Right atrium auricular region (tissue), 2 donors: ENCODE data around the gene CCP110. TPM values are rescaled to one million over a fixed set of nuclear protein-coding genes. Genes with fewer than 3 reads are reported as not detected.

Experiments
- DNase-seq: peaks from one replicate; pipeline ENCODE4 v3.0.0-alpha.2; 2019; ENCODE audit warnings: low spot score
- H3K27ac ChIP-seq, 2 donors: fragments of 200-600 bp; sonication (generic); 1 replicate in 1 of 2; 2 replicates in 1 of 2; pipeline ENCODE4 v1.5.1; 2016 to 2019
- H3K27me3 ChIP-seq, 2 donors: fragments of 200-600 bp; sonication (generic); one replicate each; pipeline versions ENCODE4 v1.5.1 to v1.6.0; 2017 to 2019
- H3K36me3 ChIP-seq: fragments of 200-600 bp; sonication (generic); one replicate; pipeline ENCODE4 v1.5.1; 2016
- H3K4me1 ChIP-seq, 2 donors: fragments of 200-600 bp; sonication (generic); one replicate each; pipeline versions ENCODE4 v1.5.1 to v1.6.0; 2017 to 2019
- H3K4me3 ChIP-seq, 2 donors: fragments of 200-600 bp; sonication (generic); 1 replicate in 1 of 2; 2 replicates in 1 of 2; pipeline ENCODE4 v1.5.1; 2017 to 2019; ENCODE audit warnings: mild to moderate bottlenecking in 1 of 2, moderate library complexity in 1 of 2
- H3K9me3 ChIP-seq, 2 donors: fragments of 200-600 bp; sonication (generic); one replicate each; pipeline ENCODE4 v1.5.1; 2019
- total RNA-seq, 2 donors: library from RNA; depleted of rRNA; stranded (reverse); fragments of >200 nt; gene quantifications; one replicate each; pipeline ENCODE4 v1.1.0, GENCODE V29; 2016
- TF ChIP-seq, protein P1 (sequence below), 2 donors: fragments of 200-600 bp; sonication (generic); IDR thresholded peaks; one replicate each; pipeline ENCODE4 v1.5.1; 2019; ENCODE audit warnings: antibody characterized with exemption in 2 of 2

Gene CCP110
- total RNA-seq, 2 donors from 2014 or later = 6.0 to 6.8 TPM

DNA sequence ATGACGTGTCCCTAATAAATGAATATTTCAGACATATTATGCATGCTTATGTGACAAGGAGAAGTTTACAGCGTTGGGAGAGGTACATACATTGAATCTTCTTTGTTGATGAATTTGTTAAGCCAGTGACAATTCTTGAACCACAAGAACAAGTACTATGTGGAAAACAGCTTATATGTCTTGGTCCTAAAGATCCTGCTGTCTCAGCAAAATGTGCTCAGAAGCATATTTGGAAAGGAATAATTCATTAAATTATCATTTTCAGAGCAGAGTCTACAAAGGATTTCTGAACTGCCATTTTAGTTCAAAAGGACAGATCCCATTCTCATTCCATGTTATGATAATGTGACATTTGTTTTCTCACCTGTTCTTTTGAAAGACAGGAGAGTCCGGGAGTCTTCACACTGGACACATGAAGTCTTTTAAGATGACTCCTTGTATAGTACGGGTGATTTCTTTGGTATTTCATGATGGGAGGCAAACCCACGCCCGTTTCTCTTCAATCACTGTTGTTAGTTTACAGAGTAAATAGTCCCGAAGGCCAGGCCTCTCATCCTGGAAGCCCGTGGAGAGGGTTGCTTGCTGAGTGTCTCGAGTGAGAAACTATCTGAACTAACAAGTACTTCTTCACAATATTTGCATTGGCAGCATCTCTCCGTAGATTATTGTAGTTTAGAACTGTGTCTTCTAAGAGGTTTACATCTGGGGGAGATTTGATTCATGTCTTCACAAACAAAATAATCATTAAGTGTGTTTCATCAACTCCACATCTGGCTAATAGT lies 58.5 kb downstream of the CCP110 start:
- no peaks in the 10 kb centered on the region for H3K9me3 ChIP-seq
- peaks cover 34% of the 10 kb centered on the region for H3K36me3 ChIP-seq
- TF ChIP-seq, protein P1, sequence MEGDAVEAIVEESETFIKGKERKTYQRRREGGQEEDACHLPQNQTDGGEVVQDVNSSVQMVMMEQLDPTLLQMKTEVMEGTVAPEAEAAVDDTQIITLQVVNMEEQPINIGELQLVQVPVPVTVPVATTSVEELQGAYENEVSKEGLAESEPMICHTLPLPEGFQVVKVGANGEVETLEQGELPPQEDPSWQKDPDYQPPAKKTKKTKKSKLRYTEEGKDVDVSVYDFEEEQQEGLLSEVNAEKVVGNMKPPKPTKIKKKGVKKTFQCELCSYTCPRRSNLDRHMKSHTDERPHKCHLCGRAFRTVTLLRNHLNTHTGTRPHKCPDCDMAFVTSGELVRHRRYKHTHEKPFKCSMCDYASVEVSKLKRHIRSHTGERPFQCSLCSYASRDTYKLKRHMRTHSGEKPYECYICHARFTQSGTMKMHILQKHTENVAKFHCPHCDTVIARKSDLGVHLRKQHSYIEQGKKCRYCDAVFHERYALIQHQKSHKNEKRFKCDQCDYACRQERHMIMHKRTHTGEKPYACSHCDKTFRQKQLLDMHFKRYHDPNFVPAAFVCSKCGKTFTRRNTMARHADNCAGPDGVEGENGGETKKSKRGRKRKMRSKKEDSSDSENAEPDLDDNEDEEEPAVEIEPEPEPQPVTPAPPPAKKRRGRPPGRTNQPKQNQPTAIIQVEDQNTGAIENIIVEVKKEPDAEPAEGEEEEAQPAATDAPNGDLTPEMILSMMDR (IDR thresholded peaks at IDR 0.05) = no peak
- DNase-seq = no peak
- peaks cover 0 to 8% of the 10 kb centered on the region in 2 donors for H3K4me1 ChIP-seq
- H3K27ac ChIP-seq = no peak overlapping the region
- no peak overlapping the region for H3K4me3 ChIP-seq
- H3K27me3 ChIP-seq = no peaks in the 10 kb centered on the region

DNA sequence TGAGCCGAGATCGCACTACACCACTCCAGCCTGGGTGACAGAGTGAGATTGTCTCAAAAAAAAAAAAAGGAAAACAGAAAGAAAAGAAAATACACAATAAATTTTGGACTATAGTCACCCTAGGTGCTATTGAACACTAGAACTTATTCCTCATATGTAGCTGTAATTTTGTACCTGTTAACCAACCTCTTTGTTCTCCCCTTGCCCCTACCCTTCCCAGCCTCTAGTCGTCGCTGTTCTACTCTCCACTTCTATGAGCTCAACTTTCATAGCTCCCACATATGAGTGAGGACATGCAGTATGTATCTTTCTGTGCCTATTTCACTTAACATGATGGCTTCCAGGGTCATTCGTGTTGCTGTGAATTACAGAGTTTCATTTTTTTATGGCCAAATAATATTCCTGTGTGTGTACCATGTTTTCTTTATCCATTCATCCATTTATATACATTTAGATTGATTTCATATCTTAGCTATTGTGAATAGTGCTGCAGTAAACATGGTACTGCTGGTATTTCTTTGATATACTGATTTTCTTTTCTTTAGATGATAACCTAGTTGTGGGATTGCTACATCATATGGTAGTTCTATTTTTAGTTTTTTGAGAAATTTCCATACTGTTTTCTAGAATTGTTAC lies 60.0 kb downstream of the CCP110 start:
- TF ChIP-seq, protein P1 (IDR thresholded peaks at IDR 0.05) = peak; percentile 71 to 78
- Histone ChIP-seq H3K27me3 (no peaks in the 10 kb centered on the region), H3K4me3 (no peak overlapping the region), H3K27ac (no peak overlapping the region), H3K4me1 (peaks cover 0 to 7% of the 10 kb centered on the region in 2 donors), H3K36me3 (peaks cover 30% of the 10 kb centered on the region), H3K9me3 (no peaks in the 10 kb centered on the region)
- no peak for DNase-seq

DNA sequence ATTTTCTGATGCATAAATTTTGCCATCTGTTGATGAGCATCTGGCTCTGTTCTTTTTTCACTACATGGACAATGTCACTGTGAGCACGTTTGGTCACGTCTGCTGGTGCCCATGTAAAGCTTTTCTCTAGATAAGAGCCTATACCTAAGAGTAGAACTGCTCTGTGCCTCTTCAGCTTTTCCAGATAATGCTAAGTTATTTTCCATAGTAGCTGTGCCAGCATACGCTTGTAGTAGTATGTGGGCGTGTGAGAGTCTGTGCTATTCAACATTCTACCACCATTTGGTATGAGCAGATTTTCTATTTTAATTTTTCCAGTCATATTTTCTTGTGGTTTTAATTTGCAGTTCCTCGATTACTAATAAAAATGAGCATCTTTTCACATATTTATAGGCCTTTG lies 64.9 kb downstream of the CCP110 start:
- Histone ChIP-seq H3K27ac (peak overlapping the region; percentile 11 to 58), H3K4me3 (no peak overlapping the region)
- TF ChIP-seq, protein P1 (IDR thresholded peaks at IDR 0.05) = no peak

DNA sequence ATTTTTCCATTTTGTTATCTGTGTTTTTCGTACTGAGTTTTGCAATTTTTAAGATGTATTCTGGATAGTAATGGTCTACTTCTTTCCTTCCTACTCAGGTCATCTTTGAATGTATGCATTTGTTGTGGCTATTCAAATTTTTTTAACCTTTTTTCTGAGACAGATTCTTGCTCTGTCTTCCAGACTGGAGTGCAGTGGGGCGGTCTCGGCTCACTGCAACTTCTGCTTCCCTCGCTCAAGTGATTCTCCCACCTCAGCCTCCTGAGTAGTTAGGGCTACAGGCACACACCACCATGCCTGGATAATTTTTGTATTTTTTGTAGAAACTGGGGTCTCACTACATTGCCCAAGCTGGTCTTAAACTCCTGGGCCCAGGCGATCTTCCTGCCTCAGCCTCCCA lies 65.4 kb downstream of the CCP110 start:
- TF ChIP-seq, protein P1 (IDR thresholded peaks at IDR 0.05) = no peak
- Histone ChIP-seq H3K27ac (peak overlapping the region; percentile 11 to 58), H3K36me3 (peaks cover 26% of the 10 kb centered on the region)

More for the DNA sequence above, 64.9 kb downstream of the CCP110 start:
- Histone ChIP-seq H3K9me3 (no peaks in the 10 kb centered on the region), H3K4me1 (peaks cover 0 to 22% of the 10 kb centered on the region in 2 donors), H3K27me3 (no peaks in the 10 kb centered on the region), H3K36me3 (peaks cover 23% of the 10 kb centered on the region)
- no peak for DNase-seq

DNA sequence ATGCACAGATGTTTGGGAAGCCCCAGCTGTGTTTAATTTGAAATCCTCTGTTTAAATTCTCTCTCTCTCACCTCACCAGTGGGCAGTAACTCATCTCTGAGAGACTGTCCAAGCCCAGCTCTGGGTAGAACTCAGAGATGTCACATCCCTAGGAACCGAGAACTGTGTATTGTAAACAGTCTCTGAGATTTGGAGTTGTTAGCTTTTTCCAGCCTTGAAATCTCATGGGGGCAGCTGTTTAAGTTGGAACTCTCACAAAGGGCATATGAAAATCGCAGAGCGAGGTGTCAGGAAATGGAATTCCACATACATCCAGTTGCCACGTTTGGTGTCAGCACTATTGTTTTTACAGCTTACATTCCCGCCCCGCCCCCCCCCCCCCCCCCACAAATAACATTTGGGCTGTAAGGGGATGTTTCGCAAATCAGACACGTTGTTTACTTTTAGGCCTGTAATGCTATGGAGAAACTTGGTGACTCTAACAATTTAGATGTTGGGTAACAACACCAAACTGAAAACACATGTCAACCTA lies 66.1 kb downstream of the CCP110 start:
- no peak overlapping the region for H3K4me3 ChIP-seq
- peaks cover 26% of the 10 kb centered on the region for H3K36me3 ChIP-seq
- H3K9me3 ChIP-seq = no peaks in the 10 kb centered on the region
- peak overlapping the region; percentile 11 to 58 for H3K27ac ChIP-seq
- TF ChIP-seq, protein P1 (IDR thresholded peaks at IDR 0.05) = no peak
- no peak for DNase-seq
- peaks cover 0 to 22% of the 10 kb centered on the region in 2 donors for H3K4me1 ChIP-seq
- H3K27me3 ChIP-seq = no peaks in the 10 kb centered on the region

More for the DNA sequence above, 65.4 kb downstream of the CCP110 start:
- no peak overlapping the region for H3K4me3 ChIP-seq
- no peaks in the 10 kb centered on the region for H3K27me3 ChIP-seq
- H3K4me1 ChIP-seq = peaks cover 0 to 22% of the 10 kb centered on the region in 2 donors
- DNase-seq = no peak
- H3K9me3 ChIP-seq = no peaks in the 10 kb centered on the region
